ENCODE measurements around the gene COX19.

DNA sequence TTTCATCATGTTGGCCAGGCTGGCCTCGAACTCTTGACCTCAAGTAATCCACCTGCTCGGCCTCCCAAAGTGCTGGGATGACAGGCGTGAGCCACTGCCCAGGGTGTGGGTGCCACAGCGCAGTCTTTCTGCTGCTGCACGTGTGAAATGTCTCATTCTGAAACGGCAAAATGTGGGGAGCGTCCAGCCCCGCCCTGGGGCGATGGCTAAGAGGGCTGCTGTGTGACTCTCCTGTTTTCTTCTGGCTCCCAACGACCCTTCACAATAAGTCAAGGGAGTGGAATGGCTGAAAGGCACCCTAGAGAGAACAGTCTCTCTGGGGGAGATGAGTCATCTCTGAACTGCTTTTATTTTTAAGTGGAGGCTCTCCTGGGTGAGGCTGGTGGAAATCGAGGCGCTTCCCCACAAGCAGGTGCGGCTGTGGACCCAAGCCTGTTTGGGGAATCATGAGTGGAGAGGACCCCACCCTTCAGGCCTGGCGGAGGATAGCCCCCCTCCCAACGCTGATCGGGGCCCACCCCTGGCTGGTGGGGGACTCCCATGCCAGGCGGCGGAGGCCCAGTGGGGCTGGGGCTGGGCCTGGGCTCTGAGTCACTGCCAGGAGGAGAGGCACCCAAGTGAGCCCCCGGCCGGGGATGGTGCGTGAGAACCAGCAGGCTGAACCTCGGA lies 38.8 kb downstream of the COX19 start:
- no peak for TF ChIP-seq CTCF (IDR thresholded peaks at IDR 0.05)
- no peak for TF ChIP-seq POLR2AphosphoS5 (IDR thresholded peaks at IDR 0.05)
- no peak for TF ChIP-seq EP300 (IDR thresholded peaks at IDR 0.05)
